ENCODE results near the gene FBXO21. TPM values are rescaled to one million over a fixed set of nuclear protein-coding genes. Genes with fewer than 3 reads are reported as not detected.

The FBXO21 gene
- total RNA-seq, 3 donors from 2014 or later, result 64.0 to 99.0 (median 65.3) TPM

- TF ChIP-seq CTCF (IDR thresholded peaks at IDR 0.05) (no peak), POLR2A (IDR thresholded peaks at IDR 0.05) (no peak), POLR2AphosphoS5 (IDR thresholded peaks at IDR 0.05) (no peak)
- Histone ChIP-seq H3K4me3 (no peak overlapping the region), H3K27me3 (no peaks in the 10 kb centered on the region), H3K27ac (no peak overlapping the region), H3K9me3 (no peaks in the 10 kb centered on the region), H3K36me3 (no peaks in the 10 kb centered on the region), H3K4me1 (no peaks in the 10 kb centered on the region)
- DNase-seq (ENCODE audit: low spot score in 2 of 2), result no peak
- intact Hi-C loops (cut with DNase I; ENCODE audit: low total_unique reads), result no loop called here
Observed at GRCh38 chr12:117161460-117162166, 28.7 kb downstream of the FBXO21 start.

GRCh38 chr12:117159674-117160073 lies 30.6 kb downstream of the FBXO21 start:
- intact Hi-C loops (cut with DNase I; ENCODE audit: low total_unique reads), result no loop called here
- no peaks in the 10 kb centered on the region for H3K4me1 ChIP-seq
- DNase-seq (ENCODE audit: low spot score in 2 of 2), result no peak
- H3K27me3 ChIP-seq, result no peaks in the 10 kb centered on the region
- no peak overlapping the region for H3K4me3 ChIP-seq
- H3K27ac ChIP-seq, result no peak overlapping the region
- peaks cover 6% of the 10 kb centered on the region for H3K36me3 ChIP-seq
- TF ChIP-seq CTCF (IDR thresholded peaks at IDR 0.05), result no peak
- no peak for TF ChIP-seq POLR2A (IDR thresholded peaks at IDR 0.05)
- TF ChIP-seq POLR2AphosphoS5 (IDR thresholded peaks at IDR 0.05), result no peak
- no peaks in the 10 kb centered on the region for H3K9me3 ChIP-seq

GRCh38 chr12:117158911-117159553 lies 31.2 kb downstream of the FBXO21 start:
- Histone ChIP-seq H3K4me1 (no peaks in the 10 kb centered on the region), H3K27me3 (no peaks in the 10 kb centered on the region), H3K4me3 (no peak overlapping the region), H3K36me3 (peaks cover 6% of the 10 kb centered on the region), H3K27ac (no peak overlapping the region), H3K9me3 (no peaks in the 10 kb centered on the region)
- intact Hi-C loops (cut with DNase I; ENCODE audit: low total_unique reads), result no loop called here
- TF ChIP-seq POLR2AphosphoS5 (IDR thresholded peaks at IDR 0.05) (no peak), CTCF (IDR thresholded peaks at IDR 0.05) (no peak), POLR2A (IDR thresholded peaks at IDR 0.05) (no peak)
- no peak for DNase-seq (ENCODE audit: low spot score in 2 of 2)

DNA sequence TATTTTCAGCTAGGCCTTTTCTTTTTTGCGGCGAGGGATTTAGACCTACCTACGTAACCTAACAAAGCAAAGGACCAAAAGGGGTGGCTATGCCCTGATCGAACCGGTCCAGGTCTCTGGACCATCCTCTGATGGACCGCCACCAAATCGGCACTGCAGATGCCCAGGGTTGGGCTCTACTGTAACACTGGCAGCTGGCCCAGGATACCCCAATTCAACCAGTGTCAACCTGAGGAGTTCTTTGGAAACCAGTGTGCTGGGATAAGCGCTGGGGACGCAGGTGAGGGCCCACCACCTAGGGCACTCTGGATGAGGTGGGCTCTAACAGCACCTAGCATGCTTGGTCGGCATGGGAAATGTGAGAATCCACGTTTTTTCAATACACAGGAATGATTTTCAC lies 32.2 kb downstream of the FBXO21 start:
- Histone ChIP-seq H3K27ac (no peak overlapping the region), H3K4me1 (no peaks in the 10 kb centered on the region), H3K9me3 (no peaks in the 10 kb centered on the region), H3K27me3 (no peaks in the 10 kb centered on the region), H3K4me3 (no peak overlapping the region), H3K36me3 (peaks cover 6% of the 10 kb centered on the region)
- no peak for TF ChIP-seq POLR2A (IDR thresholded peaks at IDR 0.05)
- TF ChIP-seq CTCF (IDR thresholded peaks at IDR 0.05), result no peak
- TF ChIP-seq POLR2AphosphoS5 (IDR thresholded peaks at IDR 0.05), result no peak
- intact Hi-C loops (cut with DNase I; ENCODE audit: low total_unique reads), result no loop called here
- DNase-seq (ENCODE audit: low spot score in 2 of 2), result no peak

- Histone ChIP-seq H3K4me1 (no peaks in the 10 kb centered on the region), H3K4me3 (no peak overlapping the region), H3K36me3 (peaks cover 6% of the 10 kb centered on the region), H3K27ac (no peak overlapping the region), H3K27me3 (no peaks in the 10 kb centered on the region), H3K9me3 (no peaks in the 10 kb centered on the region)
- intact Hi-C loops (cut with DNase I; ENCODE audit: low total_unique reads), result no loop called here
- no peak for DNase-seq (ENCODE audit: low spot score in 2 of 2)
- TF ChIP-seq CTCF (IDR thresholded peaks at IDR 0.05) (peak; percentile 37 to 58 (median 49)), POLR2AphosphoS5 (IDR thresholded peaks at IDR 0.05) (no peak)
Observed at GRCh38 chr12:117155278-117156060, 34.8 kb downstream of the FBXO21 start.
